Measurements from ENCODE around the gene SDHB. TPM values are rescaled to one million over a fixed set of nuclear protein-coding genes. Genes with fewer than 3 reads are reported as not detected.

Gene SDHB
- total and polyA plus RNA-seq, 7 donors = 190 to 452 (median 266) TPM

- Histone ChIP-seq H3K4me3 (no peak overlapping the region), H3K4me1 (no peaks in the 10 kb centered on the region), H3K27ac (no peak overlapping the region), H3K36me3 (ENCODE audit: insufficient read depth in 1 of 2, low read depth in 1 of 2) (no peaks in the 10 kb centered on the region), H3K9me3 (no peaks in the 10 kb centered on the region), H3K27me3 (ENCODE audit: insufficient read depth in 3 of 3, low read length in 2 of 3) (peaks cover 0 to 15% (median 10%) of the 10 kb centered on the region in 3 donors)
- 89 to 93% (median 90%) methylated on average over 5 of the region's 5 CpGs for WGBS, 3 donors
- ATAC-seq (no peak), DNase-seq (no peak)
- no peak for TF ChIP-seq CTCF (IDR thresholded peaks at IDR 0.05)
- intact Hi-C loops (cut with DNase I) = no loop called here
These were observed 76.5 kb downstream of the SDHB start for GRCh38 chr1:16977377-16977776.

GRCh38 chr1:16976966-16977365, 76.9 kb downstream of the SDHB start:
- Histone ChIP-seq H3K27ac (no peak overlapping the region), H3K9me3 (no peaks in the 10 kb centered on the region), H3K36me3 (ENCODE audit: insufficient read depth in 1 of 2, low read depth in 1 of 2) (no peaks in the 10 kb centered on the region), H3K4me1 (no peaks in the 10 kb centered on the region), H3K4me3 (no peak overlapping the region), H3K27me3 (ENCODE audit: insufficient read depth in 3 of 3, low read length in 2 of 3) (peaks cover 0 to 15% (median 10%) of the 10 kb centered on the region in 3 donors)
- no peak for DNase-seq
- no peak for ATAC-seq
- 81 to 86% (median 85%) methylated on average over 16 of the region's 16 CpGs for WGBS, 3 donors
- intact Hi-C loops (cut with DNase I) = no loop called here
- no peak for TF ChIP-seq CTCF (IDR thresholded peaks at IDR 0.05)

GRCh38 chr1:16975838-16976237, 78.0 kb downstream of the SDHB start:
- no peak overlapping the region for H3K27ac ChIP-seq
- intact Hi-C loops (cut with DNase I) = no loop called here
- no peaks in the 10 kb centered on the region for H3K9me3 ChIP-seq
- peaks cover 0 to 10% (median 9%) of the 10 kb centered on the region in 3 donors for H3K27me3 ChIP-seq (ENCODE audit: insufficient read depth in 3 of 3, low read length in 2 of 3)
- no peak for TF ChIP-seq CTCF (IDR thresholded peaks at IDR 0.05)
- H3K4me3 ChIP-seq = no peak overlapping the region
- ATAC-seq (no peak), DNase-seq (no peak)
- H3K4me1 ChIP-seq = no peaks in the 10 kb centered on the region
- no peaks in the 10 kb centered on the region for H3K36me3 ChIP-seq (ENCODE audit: insufficient read depth in 1 of 2, low read depth in 1 of 2)
- WGBS, 3 donors = 61 to 78% (median 70%) methylated on average over 14 of the region's 14 CpGs

- peaks cover 0 to 4% (median 2%) of the 10 kb centered on the region in 3 donors for H3K27me3 ChIP-seq (ENCODE audit: insufficient read depth in 3 of 3, low read length in 2 of 3)
- 34 to 62% (median 40%) methylated on average over 14 of the region's 14 CpGs for WGBS, 3 donors
- no peak overlapping the region for H3K4me3 ChIP-seq
- H3K4me1 ChIP-seq = no peaks in the 10 kb centered on the region
- ATAC-seq = no peak
- no peak for TF ChIP-seq CTCF (IDR thresholded peaks at IDR 0.05)
- DNase-seq = no peak
- H3K36me3 ChIP-seq (ENCODE audit: insufficient read depth in 1 of 2, low read depth in 1 of 2) = peaks cover 0 to 4% of the 10 kb centered on the region in 2 donors
- no peaks in the 10 kb centered on the region for H3K9me3 ChIP-seq
- intact Hi-C loops (cut with DNase I) = no loop called here
- no peak overlapping the region for H3K27ac ChIP-seq
These were observed 78.6 kb downstream of the SDHB start for GRCh38 chr1:16975211-16975610.

GRCh38 chr1:16973215-16973614, 80.6 kb downstream of the SDHB start:
- Histone ChIP-seq H3K4me3 (no peak overlapping the region), H3K27ac (no peak overlapping the region), H3K9me3 (no peaks in the 10 kb centered on the region), H3K4me1 (no peaks in the 10 kb centered on the region), H3K36me3 (ENCODE audit: insufficient read depth in 1 of 2, low read depth in 1 of 2) (peaks cover 0 to 12% of the 10 kb centered on the region in 2 donors), H3K27me3 (ENCODE audit: insufficient read depth in 3 of 3, low read length in 2 of 3) (no peaks in the 10 kb centered on the region)
- intact Hi-C loops (cut with DNase I) = no loop called here
- no peak for TF ChIP-seq CTCF (IDR thresholded peaks at IDR 0.05)
- 81 to 90% (median 85%) methylated on average over 9 of the region's 9 CpGs for WGBS, 3 donors
- DNase-seq (no peak), ATAC-seq (no peak)

Measured in psoas muscle (tissue), 8 donors.